Stimulated activated CD8-positive, alpha-beta memory T cell treated with anti-CD3 and anti-CD28 coated beads, Interleukin-12 subunit alpha, Interleukin-12 subunit beta, amount 100 ng/mL, for 24 hours (primary cell): Measurements from ENCODE around the gene SLC17A6.

Source experiments
- DNase-seq: peaks from one replicate; pipeline ENCODE4 v3.0.0-alpha.2; 2020; ENCODE audit errors: extremely low read depth

SLC17A6 gene

GRCh38 chr11:22389526-22390282 is 51.5 kb downstream of the SLC17A6 start:
- DNase-seq = no peak

GRCh38 chr11:22390283-22390655 is 52.1 kb downstream of the SLC17A6 start:
- no peak for DNase-seq

- DNase-seq = no peak
These were observed 54.4 kb downstream of the SLC17A6 start for GRCh38 chr11:22392561-22392960.

GRCh38 chr11:22405377-22405776 is 67.2 kb downstream of the SLC17A6 start:
- DNase-seq = no peak

GRCh38 chr11:22407267-22407666 is 69.1 kb downstream of the SLC17A6 start:
- no peak for DNase-seq

- no peak for DNase-seq
These were observed 69.7 kb downstream of the SLC17A6 start for GRCh38 chr11:22407921-22408320.

DNA sequence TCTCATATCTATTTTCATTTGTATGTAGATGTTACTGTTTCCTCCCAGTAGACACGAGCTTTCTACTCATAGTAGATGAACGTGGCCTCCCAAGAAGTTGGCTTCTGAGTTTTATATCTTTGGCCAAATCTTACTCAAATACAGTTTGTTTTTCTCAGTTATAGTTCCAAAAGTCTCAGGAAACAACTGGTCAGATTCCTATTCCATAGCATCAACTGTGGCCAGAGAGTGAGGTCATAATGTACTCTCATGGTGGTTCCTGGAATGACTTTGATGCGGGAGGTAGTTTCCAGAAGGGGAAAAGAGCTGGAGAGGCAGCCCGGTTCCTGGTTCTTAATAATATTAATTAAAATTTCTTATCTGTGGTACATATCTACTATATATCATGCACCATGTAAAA is 77.3 kb downstream of the SLC17A6 start:
- no peak for DNase-seq

DNA sequence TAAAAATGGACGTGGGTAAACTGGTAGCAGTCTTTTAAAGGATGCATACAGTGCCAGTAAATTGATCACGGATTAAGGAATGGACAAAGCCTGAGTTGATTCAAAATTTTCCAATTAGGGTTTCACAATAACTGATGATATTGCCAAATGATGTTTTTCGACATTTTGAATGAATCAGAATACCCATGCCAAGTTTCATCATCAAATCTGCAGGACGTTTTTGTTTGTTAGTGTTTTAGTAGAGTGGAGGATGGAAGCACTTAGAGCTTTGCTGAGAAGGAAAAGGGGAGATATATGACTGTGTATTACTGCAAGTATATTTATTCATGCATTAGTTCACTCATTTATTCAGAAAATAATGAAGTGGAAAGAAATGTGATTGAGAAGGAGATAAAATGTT is 78.3 kb downstream of the SLC17A6 start:
- no peak for DNase-seq

DNA sequence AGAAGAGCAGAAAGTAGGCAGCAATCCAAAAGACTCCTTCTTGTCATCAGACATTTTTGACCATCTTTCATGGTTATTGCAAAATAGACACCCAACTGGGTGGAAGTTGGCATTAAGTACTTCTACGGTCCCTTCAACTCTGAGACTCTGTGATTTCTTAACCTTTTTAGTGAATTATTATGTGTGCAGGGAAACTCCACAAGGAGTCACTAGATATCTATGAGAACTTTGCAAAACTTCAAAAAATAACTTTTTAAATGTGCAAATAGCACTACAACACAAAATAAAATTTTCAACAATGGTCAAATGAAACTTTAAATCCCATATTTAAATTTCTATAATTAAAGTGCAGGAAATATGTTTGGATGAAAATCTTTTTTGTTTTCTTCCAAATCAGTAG is 88.7 kb downstream of the SLC17A6 start:
- DNase-seq = no peak
